Loucy (cell line): ENCODE measurements around the gene RIC3.

Experiments
- H2AFZ ChIP-seq: fragments of 200-600 bp; sonication (generic); 2 replicates; pipeline ENCODE4 v1.6.0; 2016; ENCODE audit warnings: antibody characterized with exemption, mild to moderate bottlenecking, low read length, moderate library complexity
- H3F3A ChIP-seq: fragments of 200-600 bp; 2 replicates; pipeline ENCODE4 v1.6.0; 2016; ENCODE audit warnings: antibody characterized with exemption, low read depth, mild to moderate bottlenecking
- H3K27me3 ChIP-seq: fragments of 200-600 bp; sonication (generic); 2 replicates; pipeline ENCODE4 v1.6.1; 2014; ENCODE audit warnings: low read length, mild to moderate bottlenecking; ENCODE audit not compliant: insufficient read depth, poor library complexity, severe bottlenecking
- H3K36me3 ChIP-seq: fragments of 200-600 bp; sonication (generic); 2 replicates; pipeline ENCODE4 v1.6.1; 2016; ENCODE audit warnings: low read length; ENCODE audit not compliant: insufficient read depth
- H3K4me1 ChIP-seq: fragments of 200-600 bp; sonication (generic); 2 replicates; pipeline ENCODE4 v1.5.1; 2014; ENCODE audit warnings: low read length, mild to moderate bottlenecking; ENCODE audit not compliant: insufficient read depth, poor library complexity, severe bottlenecking
- H3K4me2 ChIP-seq: fragments of 200-600 bp; sonication (generic); 2 replicates; pipeline ENCODE4 v1.6.0; 2014; ENCODE audit warnings: antibody characterized with exemption, low read length, low read depth, mild to moderate bottlenecking; ENCODE audit not compliant: poor library complexity, severe bottlenecking
- H3K4me3 ChIP-seq: fragments of 200-600 bp; sonication (generic); 2 replicates; pipeline ENCODE4 v1.5.1; 2014; ENCODE audit warnings: low read length, mild to moderate bottlenecking, mixed read lengths; ENCODE audit not compliant: poor library complexity, severe bottlenecking
- H3K79me2 ChIP-seq: fragments of 200-600 bp; sonication (generic); 2 replicates; pipeline ENCODE4 v1.6.1; 2014; ENCODE audit warnings: low read length; ENCODE audit not compliant: insufficient read depth
- H3K9ac ChIP-seq: fragments of 200-600 bp; sonication (generic); 2 replicates; pipeline ENCODE4 v1.6.0; 2014; ENCODE audit warnings: mild to moderate bottlenecking, low read depth, low read length, moderate library complexity; ENCODE audit not compliant: poor library complexity, severe bottlenecking
- H3K9me2 ChIP-seq: fragments of 200-600 bp; sonication (generic); replicated peaks from 2 replicates; pipeline ENCODE4 v1.6.1; 2016; ENCODE audit warnings: low read depth, low read length, mixed read lengths
- H3K9me3 ChIP-seq: fragments of 200-600 bp; sonication (generic); 2 replicates; pipeline ENCODE4 v1.6.1; 2014; ENCODE audit warnings: mild to moderate bottlenecking, antibody characterized with exemption, low read length, low read depth; ENCODE audit not compliant: insufficient read depth
- H4K20me1 ChIP-seq: fragments of 200-600 bp; sonication (generic); 2 replicates; pipeline ENCODE4 v1.6.0; 2014; ENCODE audit warnings: antibody characterized with exemption, low read length, mild to moderate bottlenecking; ENCODE audit not compliant: insufficient read depth, poor library complexity, severe bottlenecking
- CTCF ChIP-seq: fragments of 200-600 bp; sonication (generic); conservative IDR thresholded peaks from 2 replicates; pipeline ENCODE4 v1.5.1; 2014; ENCODE audit warnings: mild to moderate bottlenecking, antibody characterized with exemption, low read length
- EZH2phosphoT487 ChIP-seq: fragments of 200-600 bp; IDR thresholded peaks from 2 replicates; pipeline ENCODE4 v1.6.1; 2018; ENCODE audit warnings: antibody characterized with exemption, mild to moderate bottlenecking, moderate library complexity, borderline replicate concordance

The RIC3 gene

DNA sequence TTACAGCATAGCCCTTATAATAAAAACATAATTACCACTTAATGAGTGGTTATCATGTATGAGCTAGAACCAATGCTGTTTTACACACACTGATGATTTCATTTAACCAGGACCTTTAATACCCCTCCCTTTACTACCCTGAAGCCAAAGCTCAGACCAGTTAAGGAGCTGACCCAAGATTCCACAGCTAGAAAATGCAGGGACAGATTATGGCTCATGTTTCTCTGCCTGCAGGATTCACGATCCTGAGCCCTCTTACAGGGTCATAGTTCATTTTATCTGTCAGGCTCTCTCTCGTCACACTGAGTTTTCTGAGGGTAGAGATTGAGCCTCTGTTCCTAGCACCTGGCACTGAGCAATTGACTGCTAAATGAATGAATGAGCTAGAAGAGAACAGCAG is 60.4 kb downstream of the RIC3 start:
- H3K36me3 ChIP-seq, result no peaks in the 10 kb centered on the region

DNA sequence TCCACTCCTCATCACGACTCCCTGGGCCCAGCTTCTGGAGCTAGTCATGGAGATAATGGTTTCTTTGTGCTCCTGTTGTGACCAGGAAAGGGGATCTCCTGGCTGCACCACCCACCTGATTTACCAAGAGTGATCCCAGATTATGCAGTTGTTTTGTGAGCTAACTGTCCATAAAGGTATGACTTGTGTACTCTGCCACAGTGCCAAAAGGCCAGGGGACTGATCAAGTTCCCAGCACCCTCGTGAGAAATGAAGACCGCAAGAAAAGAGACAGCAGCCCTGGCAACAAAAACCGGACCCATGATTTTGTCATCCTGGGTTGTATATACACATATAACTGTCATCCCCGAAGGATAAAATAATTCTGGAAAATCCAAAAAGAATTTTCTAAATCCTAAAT is 61.2 kb downstream of the RIC3 start:
- H3K9me2 ChIP-seq, result no peaks in the 10 kb centered on the region
- no peak overlapping the region for H3K9ac ChIP-seq
- H3K27me3 ChIP-seq, result no peaks in the 10 kb centered on the region
- H3K36me3 ChIP-seq, result no peaks in the 10 kb centered on the region
- H3K4me2 ChIP-seq, result no peak overlapping the region
- no peak overlapping the region for H3K4me3 ChIP-seq
- TF ChIP-seq EZH2phosphoT487, result no peak
- TF ChIP-seq CTCF, result no peak
- H3K9me3 ChIP-seq, result no peaks in the 10 kb centered on the region
- no peaks in the 10 kb centered on the region for H4K20me1 ChIP-seq
- no peaks in the 10 kb centered on the region for H3K4me1 ChIP-seq
- H3F3A ChIP-seq, result no peaks in the 10 kb centered on the region
- no peaks in the 10 kb centered on the region for H3K79me2 ChIP-seq
- H2AFZ ChIP-seq, result no peak overlapping the region

More for the DNA sequence above, 60.4 kb downstream of the RIC3 start:
- Histone ChIP-seq H3K79me2 (no peaks in the 10 kb centered on the region), H3K9me2 (no peaks in the 10 kb centered on the region), H3K27me3 (no peaks in the 10 kb centered on the region), H3K9ac (no peak overlapping the region), H3K9me3 (no peaks in the 10 kb centered on the region), H4K20me1 (no peaks in the 10 kb centered on the region), H3K4me2 (no peak overlapping the region), H2AFZ (no peak overlapping the region), H3K4me3 (no peak overlapping the region), H3K4me1 (no peaks in the 10 kb centered on the region), H3F3A (no peaks in the 10 kb centered on the region)
- TF ChIP-seq CTCF (no peak), EZH2phosphoT487 (no peak)

- Histone ChIP-seq H3K9me3 (no peaks in the 10 kb centered on the region), H3K4me1 (no peaks in the 10 kb centered on the region), H2AFZ (no peak overlapping the region), H3K79me2 (no peaks in the 10 kb centered on the region), H3K9me2 (no peaks in the 10 kb centered on the region), H3K4me3 (no peak overlapping the region), H3K9ac (no peak overlapping the region), H4K20me1 (no peaks in the 10 kb centered on the region), H3K36me3 (no peaks in the 10 kb centered on the region), H3F3A (no peaks in the 10 kb centered on the region), H3K4me2 (no peak overlapping the region), H3K27me3 (no peaks in the 10 kb centered on the region)
- TF ChIP-seq EZH2phosphoT487 (no peak), CTCF (no peak)
Observed at GRCh38 chr11:8106679-8107078, 62.1 kb downstream of the RIC3 start.
